ENCODE measurements around the gene PACC1. TPM values are rescaled to one million over a fixed set of nuclear protein-coding genes. Genes with fewer than 3 reads are reported as not detected.

The PACC1 gene
- polyA plus RNA-seq, 2 of the 4 experiments (the other 2 are of a cell fraction) = 11.9 to 19.6 TPM

GRCh38 chr1:212430955-212431394 lies 16.3 kb upstream of the PACC1 start (continued):
- no peak for TF ChIP-seq CHD2 (IDR thresholded peaks at IDR 0.05; ENCODE audit: low read length, partially characterized antibody)

GRCh38 chr1:212430416-212430815 lies 15.7 kb upstream of the PACC1 start:
- FAIRE-seq (no peak), ATAC-seq (no peak), DNase-seq (ENCODE audit: low read depth in 1 of 2, low spot score in 1 of 2) (no peak)
- POLR2A ChIA-PET = no interaction called here
- no peaks in the 10 kb centered on the region for H3K9me3 ChIP-seq
- H3K27ac ChIP-seq = no peak overlapping the region
- TF ChIP-seq BHLHE40 (IDR thresholded peaks at IDR 0.05; ENCODE audit: low read depth, low read length) (no peak), CTCF (IDR thresholded peaks at IDR 0.05) (no peak), FOXS1 (CRISPR knock-in tag; IDR thresholded peaks at IDR 0.05) (no peak), SMC3 (IDR thresholded peaks at IDR 0.05) (no peak), HES2 (IDR thresholded peaks at IDR 0.05) (no peak), CEBPB (IDR thresholded peaks at IDR 0.05) (no peak), KDM5A (IDR thresholded peaks at IDR 0.05) (no peak), ATOH8 (CRISPR knock-in tag; IDR thresholded peaks at IDR 0.05; ENCODE audit: low read depth) (no peak), PBX3 (IDR thresholded peaks at IDR 0.05) (no peak), CHD2 (IDR thresholded peaks at IDR 0.05; ENCODE audit: low read length, partially characterized antibody) (no peak), ESRRA (IDR thresholded peaks at IDR 0.05; ENCODE audit: borderline replicate concordance, low read length) (no peak), CBX8 (IDR thresholded peaks at IDR 0.05) (no peak)
- no peak overlapping the region for H3K4me2 ChIP-seq
- WGBS (ENCODE audit: missing lambda C conversion rate) = 83% methylated on average over 2 of the region's 2 CpGs
- H3K4me3 ChIP-seq = no peak overlapping the region
- H3K4me1 ChIP-seq = peaks cover 17% of the 10 kb centered on the region
- CTCF ChIA-PET = interaction anchor here (1.3 to 1.7 kb wide), 3 partner anchors 25 to 395 kb away, joined by 4 to 8 read pairs (median 7); partner anchors contain the start of genes DTL and INTS7

- Histone ChIP-seq H3K9me3 (no peaks in the 10 kb centered on the region), H3K4me2 (no peak overlapping the region), H3K4me3 (no peak overlapping the region), H3K4me1 (peaks cover 6% of the 10 kb centered on the region), H3K27ac (no peak overlapping the region)
- no peak for DNase-seq (ENCODE audit: low read depth in 1 of 2, low spot score in 1 of 2)
- ChIA-PET POLR2A (no interaction called here), CTCF (interaction anchor here (0.8 to 1.6 kb wide), 3 partner anchors 21 to 137 kb away, joined by 3 to 10 read pairs (median 3); no protein-coding TSS in a partner anchor)
- 61% methylated on average over 5 of the region's 5 CpGs for WGBS (ENCODE audit: missing lambda C conversion rate)
- no peak for FAIRE-seq
- ATAC-seq = no peak
- TF ChIP-seq HOXA7 (CRISPR knock-in tag; IDR thresholded peaks at IDR 0.05) = no peak
- TF ChIP-seq EP300 (IDR thresholded peaks at IDR 0.05) = no peak
- no peak for TF ChIP-seq E2F6 (IDR thresholded peaks at IDR 0.05; ENCODE audit: borderline replicate concordance, low read depth)
- no peak for TF ChIP-seq RAD21 (conservative IDR thresholded peaks at IDR 0.05 in 1 of 2, IDR thresholded peaks at IDR 0.05 in 1 of 2)
- no peak for TF ChIP-seq RARB (CRISPR knock-in tag; IDR thresholded peaks at IDR 0.05)
- TF ChIP-seq MYC (IDR thresholded peaks at IDR 0.05; ENCODE audit: borderline replicate concordance, low read length) = no peak
- no peak for TF ChIP-seq SREBF2 (IDR thresholded peaks at IDR 0.05)
- no peak for TF ChIP-seq ESRRA (IDR thresholded peaks at IDR 0.05; ENCODE audit: borderline replicate concordance, low read length)
- TF ChIP-seq ZC3H11A (IDR thresholded peaks at IDR 0.05) = no peak
- no peak for TF ChIP-seq TP53 (CRISPR knock-in tag; IDR thresholded peaks at IDR 0.05)
- TF ChIP-seq KDM5A (IDR thresholded peaks at IDR 0.05) = no peak
These were observed 13.8 kb upstream of the PACC1 start for GRCh38 chr1:212428496-212428895.

Data from A549 (cell line).